Epithelial cell of esophagus (primary cell): ENCODE data around the gene CDH6.

ENCODE experiments used
- DNase-seq: peaks from one replicate; pipeline ENCODE4 v3.0.0; 2010; ENCODE audit warnings: low read depth
- H3K4me3 ChIP-seq: 2 replicates; pipeline ENCODE4 v1.5.1; 2011; ENCODE audit warnings: mild to moderate bottlenecking, low read length, control low read depth
- TF ChIP-seq, protein P1 (sequence below): IDR thresholded peaks from 2 replicates; pipeline ENCODE4 v1.5.1; 2011; ENCODE audit warnings: low read depth, mild to moderate bottlenecking, low read length, control low read depth, inconsistent platforms; ENCODE audit not compliant: insufficient read depth; ENCODE audit errors: missing control alignments

CDH6 gene

DNA sequence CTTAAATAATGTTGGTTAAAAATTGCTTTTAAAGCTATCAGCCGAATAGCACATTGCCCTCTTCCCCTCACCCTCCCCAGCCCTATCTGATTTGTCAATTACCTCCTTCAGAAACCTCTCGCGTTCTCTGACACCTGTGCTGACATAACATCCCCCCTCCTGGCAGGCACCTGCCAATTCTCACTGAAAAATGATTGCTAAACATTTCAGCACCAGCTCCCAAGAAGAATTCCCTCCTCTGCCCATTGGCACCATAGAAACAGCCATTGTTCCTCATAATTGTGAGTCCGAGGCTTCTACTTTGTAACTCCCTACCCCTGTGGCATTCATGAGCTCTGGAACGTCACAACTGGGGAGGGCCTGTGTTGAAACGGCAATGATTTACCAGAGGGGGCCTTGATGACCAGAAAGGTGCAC, 20.2 kb downstream of the CDH6 start:
- TF ChIP-seq, protein P1, sequence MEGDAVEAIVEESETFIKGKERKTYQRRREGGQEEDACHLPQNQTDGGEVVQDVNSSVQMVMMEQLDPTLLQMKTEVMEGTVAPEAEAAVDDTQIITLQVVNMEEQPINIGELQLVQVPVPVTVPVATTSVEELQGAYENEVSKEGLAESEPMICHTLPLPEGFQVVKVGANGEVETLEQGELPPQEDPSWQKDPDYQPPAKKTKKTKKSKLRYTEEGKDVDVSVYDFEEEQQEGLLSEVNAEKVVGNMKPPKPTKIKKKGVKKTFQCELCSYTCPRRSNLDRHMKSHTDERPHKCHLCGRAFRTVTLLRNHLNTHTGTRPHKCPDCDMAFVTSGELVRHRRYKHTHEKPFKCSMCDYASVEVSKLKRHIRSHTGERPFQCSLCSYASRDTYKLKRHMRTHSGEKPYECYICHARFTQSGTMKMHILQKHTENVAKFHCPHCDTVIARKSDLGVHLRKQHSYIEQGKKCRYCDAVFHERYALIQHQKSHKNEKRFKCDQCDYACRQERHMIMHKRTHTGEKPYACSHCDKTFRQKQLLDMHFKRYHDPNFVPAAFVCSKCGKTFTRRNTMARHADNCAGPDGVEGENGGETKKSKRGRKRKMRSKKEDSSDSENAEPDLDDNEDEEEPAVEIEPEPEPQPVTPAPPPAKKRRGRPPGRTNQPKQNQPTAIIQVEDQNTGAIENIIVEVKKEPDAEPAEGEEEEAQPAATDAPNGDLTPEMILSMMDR, result no peak
- DNase-seq, result no peak
- no peak overlapping the region for H3K4me3 ChIP-seq

DNA sequence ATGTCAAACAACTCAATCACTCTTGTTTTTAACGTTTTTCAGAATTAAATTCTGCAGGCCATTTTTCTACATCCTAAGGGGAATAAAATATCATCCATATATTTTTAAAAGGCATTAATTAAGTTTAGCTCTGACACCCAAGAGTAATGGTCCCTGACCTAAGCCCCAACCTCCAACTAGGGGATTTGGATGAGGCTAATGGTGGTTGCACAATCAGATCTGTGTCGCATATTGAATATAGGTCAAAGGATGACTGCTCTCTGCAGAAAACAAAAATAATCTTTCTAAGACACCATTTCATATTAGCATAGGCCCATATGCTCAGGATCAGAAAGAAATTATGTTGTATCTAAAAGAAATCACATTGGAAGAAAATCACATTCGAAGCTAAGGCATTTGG, 20.7 kb downstream of the CDH6 start:
- TF ChIP-seq, protein P1, result no peak
- no peak overlapping the region for H3K4me3 ChIP-seq
- no peak for DNase-seq

DNA sequence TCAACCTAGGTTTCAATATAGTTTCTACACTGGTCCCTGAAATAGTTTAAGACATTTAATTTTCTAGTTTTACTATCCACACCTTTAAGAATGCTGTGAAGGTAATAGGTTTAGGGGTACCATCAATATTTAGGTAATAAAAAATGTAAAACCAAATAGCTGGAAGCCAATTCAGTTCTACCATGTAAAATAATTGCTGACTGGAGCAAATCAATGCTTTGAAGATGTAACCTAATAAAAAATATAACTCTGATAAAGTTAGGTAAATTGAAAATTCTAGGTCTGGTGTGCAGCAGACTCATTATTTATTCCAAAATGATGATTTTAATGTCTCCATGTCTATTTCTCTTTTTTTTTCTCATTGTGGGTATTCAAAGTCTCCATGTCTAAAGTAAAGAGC, 21.8 kb downstream of the CDH6 start:
- DNase-seq, result no peak
- no peak overlapping the region for H3K4me3 ChIP-seq
- TF ChIP-seq, protein P1, result no peak

DNA sequence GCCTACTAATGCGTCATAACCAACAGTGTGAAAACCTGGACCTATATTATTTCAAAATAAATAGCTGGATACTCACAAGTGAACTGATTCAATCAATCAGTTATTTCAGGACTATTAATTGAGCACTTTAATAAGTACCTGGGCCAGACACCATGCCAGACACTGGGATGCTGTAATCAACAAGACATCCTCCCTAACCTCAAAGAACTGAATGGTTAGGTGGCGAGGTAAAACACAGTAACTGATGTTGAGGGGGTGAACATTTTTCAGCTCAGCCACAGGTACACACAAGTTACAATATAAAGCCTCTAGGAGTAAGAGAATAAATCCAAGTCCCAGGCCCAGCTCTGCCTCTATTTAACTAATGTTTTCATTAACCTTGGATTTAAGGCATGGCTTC, 24.0 kb downstream of the CDH6 start:
- DNase-seq, result no peak
- TF ChIP-seq, protein P1, result no peak
- H3K4me3 ChIP-seq, result no peak overlapping the region

DNA sequence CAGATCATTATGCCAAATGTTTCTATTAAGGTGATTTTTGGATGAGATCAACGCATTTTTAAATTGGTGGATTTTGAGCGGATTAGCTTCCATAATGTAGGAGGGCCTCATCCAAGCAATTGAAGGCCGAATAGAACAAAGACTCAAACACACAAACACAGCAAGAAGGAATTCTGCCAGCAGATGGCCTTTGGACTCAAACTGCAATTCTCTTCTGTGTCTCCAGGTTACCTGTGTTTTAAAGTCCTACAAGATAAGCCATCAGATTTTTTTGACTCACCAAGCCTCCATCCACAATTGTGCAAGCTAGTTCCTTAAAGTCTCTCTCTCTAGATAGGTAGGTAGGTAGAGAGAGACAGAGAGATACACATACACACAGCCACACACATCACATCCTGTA, 25.5 kb downstream of the CDH6 start:
- no peak for DNase-seq
- no peak overlapping the region for H3K4me3 ChIP-seq
- TF ChIP-seq, protein P1, result no peak

DNA sequence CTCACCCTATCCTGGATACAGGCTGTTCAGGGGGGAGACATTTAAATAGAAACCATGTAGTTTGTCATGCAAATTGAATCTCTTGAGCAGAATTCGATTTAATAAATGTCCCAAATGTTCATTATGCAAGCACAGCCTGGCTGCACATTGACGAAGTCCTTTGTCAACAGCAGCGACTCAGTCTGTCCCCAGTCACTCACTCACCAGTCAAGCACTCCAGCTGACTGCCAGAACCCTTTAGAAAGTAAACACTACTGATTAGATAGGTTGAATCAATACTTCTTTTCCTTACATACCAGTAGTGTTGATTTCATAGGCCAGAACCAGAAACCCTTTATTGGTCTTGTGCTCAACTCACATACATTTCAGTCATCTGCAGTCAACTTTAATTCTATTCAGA, 27.5 kb downstream of the CDH6 start:
- TF ChIP-seq, protein P1, result no peak
- no peak overlapping the region for H3K4me3 ChIP-seq
- no peak for DNase-seq

DNA sequence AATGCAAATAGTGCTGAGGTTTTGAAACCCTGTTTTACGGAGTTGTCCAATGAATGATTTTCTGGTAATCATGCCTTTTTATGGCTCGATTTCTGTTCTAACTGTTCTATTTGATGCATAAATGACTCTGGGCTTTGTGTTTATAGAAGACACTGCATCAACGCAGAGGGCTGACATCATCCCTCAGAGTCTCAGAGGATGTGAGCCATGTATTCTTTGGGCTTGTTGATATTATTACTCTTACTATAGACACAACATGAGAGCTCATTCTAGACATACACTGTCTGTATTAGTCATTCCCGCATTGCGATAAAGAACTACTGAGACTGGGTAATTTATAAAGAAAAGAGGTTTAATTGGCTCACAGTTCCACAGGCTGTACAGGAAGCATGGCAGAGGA, 31.6 kb downstream of the CDH6 start:
- TF ChIP-seq, protein P1, result no peak
- no peak for DNase-seq
- no peak overlapping the region for H3K4me3 ChIP-seq
